ENCODE measurements around the gene CRACR2A. TPM values are rescaled to one million over a fixed set of nuclear protein-coding genes. Genes with fewer than 3 reads are reported as not detected.

The CRACR2A gene
- polyA plus RNA-seq, 2 of the 4 experiments (the other 2 are of a cell fraction), result 1.1 to 3.8 TPM

DNA sequence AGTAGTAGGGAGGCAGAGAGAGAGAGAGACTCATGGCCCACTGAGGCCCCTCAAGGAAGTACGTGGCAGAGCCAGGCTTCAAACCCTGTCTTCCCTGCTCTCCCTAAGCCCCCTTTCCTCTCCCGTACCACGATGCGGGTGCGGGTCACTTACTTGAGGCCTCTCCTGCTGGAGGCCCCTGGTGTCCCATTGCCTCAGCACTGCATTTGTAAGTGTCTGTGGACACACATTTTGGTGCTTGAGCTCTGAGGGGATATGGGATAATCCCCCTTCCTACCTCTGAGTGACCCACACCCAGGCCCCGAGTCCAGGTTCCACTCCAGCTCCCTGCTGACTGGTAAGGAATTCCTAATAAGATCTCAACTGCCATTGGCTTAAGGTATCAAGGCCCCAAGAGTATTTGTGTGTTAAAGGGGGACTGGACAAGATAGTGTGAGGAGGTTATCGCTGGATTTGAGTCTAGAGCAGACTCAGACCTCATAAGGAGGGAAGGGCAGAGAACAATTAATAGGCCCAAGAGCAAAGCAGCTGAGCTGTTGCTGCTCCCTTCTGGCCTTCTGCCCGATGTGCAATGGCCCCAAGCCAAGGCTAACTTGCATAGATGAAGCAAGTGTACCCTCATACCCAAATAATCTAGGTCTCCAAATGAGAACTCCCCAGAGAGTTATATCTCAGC lies 71.9 kb downstream of the CRACR2A start:
- no peak overlapping the region for H3K27ac ChIP-seq
- H3K9me3 ChIP-seq, result no peaks in the 10 kb centered on the region
- ATAC-seq (no peak), FAIRE-seq (no peak), DNase-seq (ENCODE audit: low read depth in 1 of 2, low spot score in 1 of 2) (no peak)
- H3K4me3 ChIP-seq, result no peak overlapping the region
- no peak overlapping the region for H3K4me2 ChIP-seq
- no peaks in the 10 kb centered on the region for H3K4me1 ChIP-seq
- TF ChIP-seq EHF (CRISPR knock-in tag; IDR thresholded peaks at IDR 0.05) (no peak), ZC3H11A (IDR thresholded peaks at IDR 0.05) (no peak), EHMT2 (IDR thresholded peaks at IDR 0.05; ENCODE audit: low read depth) (no peak), ZFP36 (IDR thresholded peaks at IDR 0.05; ENCODE audit: borderline replicate concordance, partially characterized antibody) (no peak), PHF8 (IDR thresholded peaks at IDR 0.05; ENCODE audit: borderline replicate concordance, low read depth) (no peak), RFX5 (IDR thresholded peaks at IDR 0.05) (no peak), MYC (IDR thresholded peaks at IDR 0.05; ENCODE audit: borderline replicate concordance, low read length) (no peak), CBX2 (IDR thresholded peaks at IDR 0.05; ENCODE audit: borderline replicate concordance, low read depth) (no peak), CHD2 (IDR thresholded peaks at IDR 0.05; ENCODE audit: low read length, partially characterized antibody) (no peak), EP300 (IDR thresholded peaks at IDR 0.05) (no peak), GATA3 (IDR thresholded peaks at IDR 0.05; ENCODE audit: borderline replicate concordance) (no peak), JUNB (IDR thresholded peaks at IDR 0.05) (no peak), ESRRA (IDR thresholded peaks at IDR 0.05; ENCODE audit: borderline replicate concordance, low read length) (no peak), KDM1A (IDR thresholded peaks at IDR 0.05; ENCODE audit: low read depth) (no peak)
- TF ChIP-seq, protein P1, sequence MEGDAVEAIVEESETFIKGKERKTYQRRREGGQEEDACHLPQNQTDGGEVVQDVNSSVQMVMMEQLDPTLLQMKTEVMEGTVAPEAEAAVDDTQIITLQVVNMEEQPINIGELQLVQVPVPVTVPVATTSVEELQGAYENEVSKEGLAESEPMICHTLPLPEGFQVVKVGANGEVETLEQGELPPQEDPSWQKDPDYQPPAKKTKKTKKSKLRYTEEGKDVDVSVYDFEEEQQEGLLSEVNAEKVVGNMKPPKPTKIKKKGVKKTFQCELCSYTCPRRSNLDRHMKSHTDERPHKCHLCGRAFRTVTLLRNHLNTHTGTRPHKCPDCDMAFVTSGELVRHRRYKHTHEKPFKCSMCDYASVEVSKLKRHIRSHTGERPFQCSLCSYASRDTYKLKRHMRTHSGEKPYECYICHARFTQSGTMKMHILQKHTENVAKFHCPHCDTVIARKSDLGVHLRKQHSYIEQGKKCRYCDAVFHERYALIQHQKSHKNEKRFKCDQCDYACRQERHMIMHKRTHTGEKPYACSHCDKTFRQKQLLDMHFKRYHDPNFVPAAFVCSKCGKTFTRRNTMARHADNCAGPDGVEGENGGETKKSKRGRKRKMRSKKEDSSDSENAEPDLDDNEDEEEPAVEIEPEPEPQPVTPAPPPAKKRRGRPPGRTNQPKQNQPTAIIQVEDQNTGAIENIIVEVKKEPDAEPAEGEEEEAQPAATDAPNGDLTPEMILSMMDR (IDR thresholded peaks at IDR 0.05), result no peak
- TF ChIP-seq, protein P2, sequence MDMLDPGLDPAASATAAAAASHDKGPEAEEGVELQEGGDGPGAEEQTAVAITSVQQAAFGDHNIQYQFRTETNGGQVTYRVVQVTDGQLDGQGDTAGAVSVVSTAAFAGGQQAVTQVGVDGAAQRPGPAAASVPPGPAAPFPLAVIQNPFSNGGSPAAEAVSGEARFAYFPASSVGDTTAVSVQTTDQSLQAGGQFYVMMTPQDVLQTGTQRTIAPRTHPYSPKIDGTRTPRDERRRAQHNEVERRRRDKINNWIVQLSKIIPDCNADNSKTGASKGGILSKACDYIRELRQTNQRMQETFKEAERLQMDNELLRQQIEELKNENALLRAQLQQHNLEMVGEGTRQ (IDR thresholded peaks at IDR 0.05), result no peak
- TF ChIP-seq, protein P3, sequence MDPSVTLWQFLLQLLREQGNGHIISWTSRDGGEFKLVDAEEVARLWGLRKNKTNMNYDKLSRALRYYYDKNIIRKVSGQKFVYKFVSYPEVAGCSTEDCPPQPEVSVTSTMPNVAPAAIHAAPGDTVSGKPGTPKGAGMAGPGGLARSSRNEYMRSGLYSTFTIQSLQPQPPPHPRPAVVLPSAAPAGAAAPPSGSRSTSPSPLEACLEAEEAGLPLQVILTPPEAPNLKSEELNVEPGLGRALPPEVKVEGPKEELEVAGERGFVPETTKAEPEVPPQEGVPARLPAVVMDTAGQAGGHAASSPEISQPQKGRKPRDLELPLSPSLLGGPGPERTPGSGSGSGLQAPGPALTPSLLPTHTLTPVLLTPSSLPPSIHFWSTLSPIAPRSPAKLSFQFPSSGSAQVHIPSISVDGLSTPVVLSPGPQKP (IDR thresholded peaks at IDR 0.05; ENCODE audit: low read depth, low read length), result no peak
- WGBS (ENCODE audit: missing lambda C conversion rate), result 55% methylated on average over 8 of the region's 8 CpGs
- CTCF ChIA-PET, result interaction anchor here (0.8 to 3.5 kb wide), 6 partner anchors 9 to 381 kb away, joined by 3 to 20 read pairs (median 4); no protein-coding TSS in a partner anchor
- POLR2A ChIA-PET, result no interaction called here

DNA sequence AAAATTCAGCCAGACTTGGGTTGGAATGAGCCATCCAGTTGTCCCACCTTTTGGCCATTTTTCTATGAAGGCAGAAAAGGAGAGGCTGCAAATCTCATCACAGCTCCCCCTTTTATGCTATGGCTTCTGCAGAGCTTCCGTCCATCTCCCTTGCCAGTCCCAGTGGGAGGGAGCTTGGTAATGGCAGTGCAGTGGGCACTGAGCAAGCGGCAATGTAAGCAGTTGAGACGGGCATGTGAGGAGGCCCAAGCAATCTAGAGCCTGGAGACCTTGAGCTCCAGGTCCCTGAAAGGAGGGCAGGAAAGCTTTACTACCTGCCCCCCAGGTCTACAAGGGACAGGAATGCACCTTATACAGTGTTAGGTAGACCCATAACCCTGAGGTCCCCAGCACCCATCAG lies 73.1 kb downstream of the CRACR2A start:
- no peak for ATAC-seq
- H3K4me3 ChIP-seq, result no peak overlapping the region
- ChIA-PET CTCF (interaction anchor here (0.9 to 3.5 kb wide), 3 partner anchors 10 to 380 kb away, joined by 3 to 20 read pairs (median 4); no protein-coding TSS in a partner anchor), POLR2A (no interaction called here)
- no peaks in the 10 kb centered on the region for H3K9me3 ChIP-seq
- DNase-seq (ENCODE audit: low read depth in 1 of 2, low spot score in 1 of 2), result no peak
- TF ChIP-seq, protein P4, sequence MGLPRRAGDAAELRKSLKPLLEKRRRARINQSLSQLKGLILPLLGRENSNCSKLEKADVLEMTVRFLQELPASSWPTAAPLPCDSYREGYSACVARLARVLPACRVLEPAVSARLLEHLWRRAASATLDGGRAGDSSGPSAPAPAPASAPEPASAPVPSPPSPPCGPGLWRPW (IDR thresholded peaks at IDR 0.05), result no peak
- no peaks in the 10 kb centered on the region for H3K4me1 ChIP-seq
- no peak overlapping the region for H3K27ac ChIP-seq
- 58% methylated on average over 3 of the region's 3 CpGs for WGBS (ENCODE audit: missing lambda C conversion rate)
- FAIRE-seq, result no peak
- no peak overlapping the region for H3K4me2 ChIP-seq

DNA sequence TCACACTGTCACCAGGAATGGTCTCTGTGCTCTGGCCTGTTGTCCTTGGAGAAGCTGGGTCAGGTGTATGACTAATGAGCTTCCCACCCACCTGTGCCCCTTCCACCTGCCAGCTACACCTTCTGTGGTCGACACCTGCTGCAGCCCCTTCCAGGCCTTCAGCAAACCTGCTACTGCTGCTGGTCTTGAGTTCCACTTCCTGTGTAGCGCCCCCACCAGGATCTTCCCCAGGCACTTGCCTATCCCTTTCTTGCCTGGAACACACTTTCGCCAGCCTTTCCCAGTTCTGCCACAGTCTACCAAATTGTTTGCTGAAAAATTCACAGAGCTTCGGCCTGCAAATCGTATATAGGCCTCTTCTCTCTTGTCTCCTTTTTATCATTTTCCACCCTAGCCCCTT lies 75.3 kb downstream of the CRACR2A start:
- Histone ChIP-seq H3K4me1 (no peaks in the 10 kb centered on the region), H3K27ac (no peak overlapping the region), H3K9me3 (no peaks in the 10 kb centered on the region), H3K4me2 (no peak overlapping the region), H3K4me3 (no peak overlapping the region)
- TF ChIP-seq ZFP36 (IDR thresholded peaks at IDR 0.05; ENCODE audit: borderline replicate concordance, partially characterized antibody), result no peak
- no peak for TF ChIP-seq SREBF2 (IDR thresholded peaks at IDR 0.05)
- TF ChIP-seq ESRRA (IDR thresholded peaks at IDR 0.05; ENCODE audit: borderline replicate concordance, low read length), result no peak
- no peak for TF ChIP-seq RNF2 (IDR thresholded peaks at IDR 0.05; ENCODE audit: borderline replicate concordance, low read depth)
- no peak for TF ChIP-seq MAZ (IDR thresholded peaks at IDR 0.05; ENCODE audit: borderline replicate concordance, low read depth, low read length)
- no peak for TF ChIP-seq ZC3H11A (IDR thresholded peaks at IDR 0.05)
- WGBS (ENCODE audit: missing lambda C conversion rate), result 57% methylated on average over 5 of the region's 5 CpGs
- FAIRE-seq, result no peak
- CTCF ChIA-PET, result no interaction called here
- DNase-seq (ENCODE audit: low read depth in 1 of 2, low spot score in 1 of 2), result no peak
- ATAC-seq, result no peak
- POLR2A ChIA-PET, result no interaction called here

All from A549 (cell line).